Endothelial cell (in vitro differentiated cells): ENCODE data around the gene KCNG2. TPM values are rescaled to one million over a fixed set of nuclear protein-coding genes. Genes with fewer than 3 reads are reported as not detected.

Experiments used
- DNase-seq: peaks from one replicate; pipeline ENCODE4 v3.0.0; 2021; ENCODE audit warnings: low spot score
- H3K27ac Mint-ChIP-seq: one replicate; pipeline ENCODE4 v1.8.0; 2021; ENCODE audit warnings: mixed read lengths, inconsistent platforms; ENCODE audit not compliant: unreplicated experiment
- H3K27me3 Mint-ChIP-seq: one replicate; pipeline ENCODE4 v1.8.0; 2021; ENCODE audit warnings: mild to moderate bottlenecking, moderate library complexity, mixed read lengths, inconsistent platforms; ENCODE audit not compliant: unreplicated experiment
- H3K36me3 Mint-ChIP-seq: one replicate; pipeline ENCODE4 v1.8.0; 2021; ENCODE audit warnings: mild to moderate bottlenecking, low read depth, mixed read lengths, inconsistent platforms; ENCODE audit not compliant: unreplicated experiment
- H3K4me1 Mint-ChIP-seq: one replicate; pipeline ENCODE4 v1.8.0; 2021; ENCODE audit warnings: mild to moderate bottlenecking, mixed read lengths, inconsistent platforms; ENCODE audit not compliant: unreplicated experiment
- H3K4me3 Mint-ChIP-seq: one replicate; pipeline ENCODE4 v1.8.0; 2021; ENCODE audit warnings: mild to moderate bottlenecking, mixed read lengths, inconsistent platforms; ENCODE audit not compliant: unreplicated experiment
- H3K9me3 Mint-ChIP-seq: one replicate; pipeline ENCODE4 v1.8.0; 2021; ENCODE audit warnings: mixed read lengths, inconsistent platforms; ENCODE audit not compliant: unreplicated experiment
- CTCF ChIP-seq: fragments of 200-600 bp; sonication (generic); IDR thresholded peaks from one replicate; pipeline ENCODE4 v1.5.0; 2021; ENCODE audit warnings: antibody characterized with exemption; ENCODE audit not compliant: unreplicated experiment
- total RNA-seq: library from RNA; stranded (reverse); fragmentation: NEBNext Ultra II Directional; extraction: Animal tissue kit (Norgen Biotek cat#: 25700); gene quantifications from one replicate; pipeline ENCODE4 v1.2.1, GENCODE V29; 2021; ENCODE audit not compliant: unreplicated experiment

The KCNG2 gene
- total RNA-seq, 1 donor from 2014 or later: 0.56 TPM

- peak; percentile 1 for DNase-seq
- Mint-ChIP-seq H3K9me3 (no peaks in the 10 kb centered on the region), H3K36me3 (peaks cover 26% of the 10 kb centered on the region), H3K27me3 (peaks cover 13% of the 10 kb centered on the region), H3K4me1 (no peaks in the 10 kb centered on the region), H3K4me3 (no peak overlapping the region), H3K27ac (no peak overlapping the region)
- no peak for TF ChIP-seq CTCF
Measured at GRCh38 chr18:79922971-79923411, 125.3 kb downstream of the KCNG2 start.

- no peaks in the 10 kb centered on the region for H3K4me1 Mint-ChIP-seq
- H3K4me3 Mint-ChIP-seq: peak overlapping the region; percentile 37
- no peaks in the 10 kb centered on the region for H3K9me3 Mint-ChIP-seq
- no peak for DNase-seq
- no peak for TF ChIP-seq CTCF
- H3K36me3 Mint-ChIP-seq: peaks cover 28% of the 10 kb centered on the region
- no peak overlapping the region for H3K27ac Mint-ChIP-seq
- peaks cover 9% of the 10 kb centered on the region for H3K27me3 Mint-ChIP-seq
Measured at GRCh38 chr18:79923896-79924585, 126.3 kb downstream of the KCNG2 start.

- Mint-ChIP-seq H3K9me3 (peaks cover 5% of the 10 kb centered on the region), H3K4me3 (no peak overlapping the region), H3K27me3 (peaks cover 9% of the 10 kb centered on the region), H3K27ac (no peak overlapping the region), H3K4me1 (no peaks in the 10 kb centered on the region), H3K36me3 (peaks cover 35% of the 10 kb centered on the region)
- peak; percentile 2 for DNase-seq
- no peak for TF ChIP-seq CTCF
Measured at GRCh38 chr18:79924814-79925731, 127.3 kb downstream of the KCNG2 start.

DNA sequence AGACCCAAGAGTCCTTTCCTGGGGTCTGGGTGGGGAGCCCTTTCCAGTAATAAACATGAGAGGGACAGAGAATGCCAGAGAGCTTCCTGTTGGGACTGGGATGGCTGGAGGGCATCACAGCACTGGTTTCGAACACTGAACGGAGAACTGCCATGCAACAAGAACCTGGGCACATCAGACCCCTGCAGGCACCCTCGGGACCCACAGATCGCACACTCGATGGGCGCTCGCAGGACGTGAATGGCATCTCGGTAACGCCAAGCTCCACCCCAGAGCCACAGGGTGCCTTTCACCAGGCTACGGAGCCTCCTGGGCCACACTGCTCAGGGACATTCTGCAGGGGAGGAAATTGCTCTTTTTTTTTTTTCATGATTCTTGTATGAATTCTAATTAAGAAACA, 128.6 kb downstream of the KCNG2 start:
- no peak for DNase-seq
- Mint-ChIP-seq H3K27ac (no peak overlapping the region), H3K27me3 (peaks cover 9% of the 10 kb centered on the region), H3K9me3 (peaks cover 5% of the 10 kb centered on the region), H3K4me3 (no peak overlapping the region), H3K4me1 (no peaks in the 10 kb centered on the region), H3K36me3 (peaks cover 41% of the 10 kb centered on the region)
- TF ChIP-seq CTCF: no peak
